ENCODE data around the gene BST2.

The BST2 gene, protein sequence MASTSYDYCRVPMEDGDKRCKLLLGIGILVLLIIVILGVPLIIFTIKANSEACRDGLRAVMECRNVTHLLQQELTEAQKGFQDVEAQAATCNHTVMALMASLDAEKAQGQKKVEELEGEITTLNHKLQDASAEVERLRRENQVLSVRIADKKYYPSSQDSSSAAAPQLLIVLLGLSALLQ

DNA sequence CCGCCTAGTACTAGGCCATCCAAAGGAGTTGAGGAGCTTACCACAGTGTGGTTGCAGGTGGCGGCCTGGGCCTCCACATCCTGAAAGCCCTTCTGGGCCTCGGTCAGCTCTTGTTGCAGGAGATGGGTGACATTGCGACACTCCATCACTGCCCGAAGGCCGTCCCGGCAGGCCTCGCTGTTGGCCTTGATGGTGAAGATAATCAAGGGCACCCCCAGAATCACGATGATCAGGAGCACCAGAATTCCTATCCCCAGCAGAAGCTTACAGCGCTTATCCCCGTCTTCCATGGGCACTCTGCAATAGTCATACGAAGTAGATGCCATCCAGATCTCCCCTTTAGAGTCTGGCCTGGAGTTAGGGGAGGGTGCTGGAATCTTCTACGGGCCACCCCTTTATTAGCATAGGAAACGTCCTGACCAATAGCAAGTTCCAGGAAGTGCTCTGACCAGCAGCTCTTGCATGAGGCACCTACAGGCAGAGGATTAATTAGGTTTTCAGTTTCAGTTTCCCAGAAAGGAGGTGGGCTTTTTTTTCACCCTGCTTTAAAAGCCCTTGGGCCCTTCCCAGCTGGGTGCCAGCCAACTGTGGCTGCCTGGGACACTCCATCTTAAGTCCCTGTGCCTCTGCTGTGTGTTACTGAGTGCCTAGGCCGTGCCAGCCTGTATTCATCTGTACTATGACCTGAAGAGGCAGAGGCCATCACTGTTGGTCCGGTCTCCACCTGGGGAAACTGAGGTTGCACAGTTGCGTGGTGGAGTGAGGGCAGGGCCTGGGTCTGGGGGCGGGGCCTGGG, at the start of gene BST2:
BST2 (minus strand) TSS at position 381 of the 796 bp plus-strand sequence; CDS start at position 326, 55 bp downstream.
- peak; percentile 76 to 85 for DNase-seq

DNA sequence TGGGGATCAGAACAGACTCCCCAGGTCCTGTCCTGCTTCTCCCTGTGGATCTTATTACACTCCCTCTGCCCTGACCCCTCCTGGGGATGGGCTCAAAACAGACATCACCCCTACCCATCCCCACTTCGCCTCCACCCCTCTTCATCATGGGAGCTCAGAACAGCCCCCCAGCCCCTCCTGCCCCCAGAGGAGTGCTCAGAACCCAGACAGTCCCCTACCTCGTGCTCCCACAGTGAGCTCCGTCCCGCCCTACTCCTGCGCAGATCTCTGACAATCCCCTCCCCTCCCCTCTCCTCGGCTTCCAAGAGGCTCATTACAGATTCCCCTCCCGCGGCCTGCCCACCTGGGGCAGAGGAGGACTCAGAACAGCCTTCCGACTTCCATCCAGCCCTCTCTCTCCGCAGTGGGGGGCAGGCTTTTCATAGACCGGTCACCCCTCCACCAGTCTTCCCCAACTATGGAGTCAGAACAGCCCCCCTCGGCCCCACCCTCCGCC, 49.2 kb upstream of the BST2 start:
- no peak for DNase-seq

DNA sequence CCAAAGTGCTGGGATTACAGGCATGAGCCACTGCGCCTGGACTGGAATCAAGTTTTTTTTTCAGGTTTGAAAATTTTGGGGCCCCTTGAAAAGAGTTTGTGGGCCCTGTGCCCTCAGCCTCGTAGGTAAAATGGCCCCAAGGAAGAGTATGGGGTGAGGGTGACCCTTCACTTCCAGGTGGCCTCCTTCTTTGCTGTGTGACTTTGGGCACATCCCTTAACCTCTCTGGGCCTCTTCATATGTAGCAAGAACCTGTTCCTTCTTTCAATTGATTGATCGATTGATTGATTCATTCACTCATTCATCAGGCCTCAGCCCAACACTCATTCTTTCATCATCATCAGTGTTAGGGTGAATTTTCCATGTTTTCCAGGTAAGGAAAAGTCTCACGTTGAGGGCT, 46.4 kb upstream of the BST2 start:
- no peak for DNase-seq

DNA sequence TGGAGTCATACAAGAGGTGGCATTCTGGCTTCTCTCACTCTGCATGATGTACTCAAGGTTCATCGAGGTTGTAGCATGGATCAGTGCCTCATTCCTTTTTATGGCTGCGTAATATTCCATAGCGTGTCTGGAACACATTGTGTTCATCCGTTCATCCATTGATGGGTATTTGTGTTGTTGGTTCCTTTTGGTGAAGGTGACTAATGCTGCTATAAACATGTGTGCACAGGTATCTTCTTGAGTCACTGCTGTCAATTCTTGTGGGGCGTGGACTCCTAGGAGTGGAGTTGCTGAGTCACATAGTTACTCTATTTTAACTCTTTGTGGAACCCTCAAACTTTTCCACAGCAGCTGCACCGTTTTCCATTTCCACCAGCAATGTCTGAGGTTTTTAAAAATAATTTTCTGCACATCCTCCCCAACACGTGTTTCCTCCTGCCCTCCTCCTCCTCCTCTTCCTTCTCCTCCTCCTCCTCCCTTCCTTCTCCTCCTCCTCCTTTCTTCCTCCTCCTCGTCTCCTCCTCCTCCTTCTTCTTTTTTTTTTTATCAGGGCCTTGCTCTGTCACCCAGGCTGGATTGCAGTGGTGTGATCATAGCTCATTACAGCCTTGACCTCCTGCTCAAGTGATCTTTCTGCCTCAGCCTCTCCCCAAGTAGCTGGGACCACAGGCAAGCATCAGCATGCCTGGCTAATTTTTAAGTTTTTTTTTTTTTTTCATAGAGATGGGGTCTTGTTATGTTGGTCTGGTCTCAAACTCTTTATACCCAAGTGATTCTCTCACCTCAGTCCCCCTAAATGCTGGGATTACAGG, 45.0 kb upstream of the BST2 start:
- DNase-seq = no peak

DNA sequence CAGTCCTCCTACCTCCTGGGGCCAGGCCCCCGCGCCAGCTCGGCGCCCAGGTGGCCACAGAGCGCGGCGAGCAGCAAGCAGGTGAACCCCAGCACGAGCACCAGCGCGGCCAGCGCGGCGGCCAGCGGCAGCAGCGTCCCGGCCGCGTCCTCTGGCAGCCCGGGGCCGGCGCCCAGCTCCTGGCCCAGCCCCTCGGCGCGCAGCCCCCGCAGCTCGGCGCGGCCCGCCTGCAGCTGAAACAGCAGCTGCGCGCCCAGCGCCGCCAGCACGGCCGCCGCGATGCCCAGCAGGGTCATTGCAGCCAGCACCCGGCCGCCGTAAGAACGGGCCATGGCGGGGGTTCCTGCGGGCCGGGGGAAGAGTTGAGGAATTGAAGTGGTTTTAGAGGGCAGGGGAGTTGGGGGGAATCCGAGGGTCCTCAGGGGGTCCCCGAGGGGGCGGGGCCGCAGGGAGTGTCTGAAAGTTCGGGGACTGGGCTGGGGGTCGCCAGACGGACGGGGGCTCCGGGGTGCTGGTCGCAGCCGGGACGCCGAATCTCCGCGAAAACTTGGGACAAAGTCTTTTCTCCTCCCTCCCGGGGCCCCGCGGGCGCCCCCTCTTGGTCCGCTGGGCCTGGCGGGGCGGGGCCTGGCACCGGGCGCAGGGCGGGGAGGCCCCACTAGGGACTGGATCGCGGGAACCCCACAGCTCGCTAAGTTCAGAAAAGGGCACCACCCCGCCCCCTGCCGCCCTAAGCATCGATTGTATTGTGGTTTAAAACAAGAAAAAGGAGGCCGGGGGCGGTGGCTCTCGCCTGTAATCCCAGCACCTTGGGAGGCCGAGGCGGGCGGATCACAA, 42.9 kb upstream of the BST2 start, which contains the start of gene TMEM221:
TMEM221 (minus strand) TSS at position 538 of the 837 bp plus-strand sequence; CDS start at position 332, 206 bp downstream.
- DNase-seq = peak; percentile 59

DNA sequence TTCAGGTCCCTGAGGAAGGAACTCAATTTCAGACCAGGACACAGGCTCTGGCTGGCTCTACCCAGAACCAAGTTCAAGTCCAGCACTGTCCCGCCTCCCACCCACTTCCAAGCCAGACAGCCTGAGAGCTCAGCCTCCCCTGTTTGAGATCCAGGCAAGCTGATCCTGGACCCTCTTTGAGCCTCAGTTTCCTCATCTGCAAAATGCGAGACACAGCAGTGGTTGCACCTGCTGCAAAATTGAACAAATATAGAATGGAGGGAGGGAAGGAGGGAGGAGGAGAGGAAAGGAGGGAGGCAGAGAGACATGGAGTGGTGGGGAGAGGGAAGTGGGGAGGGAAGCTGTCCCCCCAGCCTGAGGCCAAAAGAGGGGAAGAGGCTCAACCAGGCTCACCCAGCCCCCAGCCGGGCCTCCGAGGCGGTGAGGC, 42.3 kb upstream of the BST2 start:
- DNase-seq = no peak

DNA sequence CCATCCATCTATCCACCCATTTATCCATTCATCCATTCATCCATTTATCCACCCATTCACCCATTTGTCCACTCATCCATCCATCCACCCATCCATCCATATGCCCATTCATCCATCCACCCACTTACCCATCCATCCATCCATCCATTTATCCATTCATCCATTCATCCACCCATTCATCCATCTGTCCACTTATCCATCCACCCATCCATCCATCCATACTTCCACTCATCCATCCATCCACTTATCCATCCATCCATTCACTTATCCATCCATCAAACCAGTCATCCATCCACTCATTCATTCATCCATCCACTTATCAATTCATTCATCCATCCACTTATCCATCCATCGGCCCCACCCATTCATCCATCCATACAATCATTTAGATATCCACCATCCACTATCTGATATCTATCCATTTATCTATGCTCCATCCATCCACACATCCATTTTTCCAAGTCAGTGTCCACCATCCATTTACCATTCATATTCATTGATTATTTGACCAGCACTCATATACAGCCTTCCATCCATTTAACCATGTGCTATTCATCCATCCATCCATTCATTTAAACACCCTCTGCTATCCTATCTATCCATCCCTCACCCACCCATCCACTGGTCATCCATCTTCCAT, 40.2 kb upstream of the BST2 start:
- DNase-seq = no peak

DNA sequence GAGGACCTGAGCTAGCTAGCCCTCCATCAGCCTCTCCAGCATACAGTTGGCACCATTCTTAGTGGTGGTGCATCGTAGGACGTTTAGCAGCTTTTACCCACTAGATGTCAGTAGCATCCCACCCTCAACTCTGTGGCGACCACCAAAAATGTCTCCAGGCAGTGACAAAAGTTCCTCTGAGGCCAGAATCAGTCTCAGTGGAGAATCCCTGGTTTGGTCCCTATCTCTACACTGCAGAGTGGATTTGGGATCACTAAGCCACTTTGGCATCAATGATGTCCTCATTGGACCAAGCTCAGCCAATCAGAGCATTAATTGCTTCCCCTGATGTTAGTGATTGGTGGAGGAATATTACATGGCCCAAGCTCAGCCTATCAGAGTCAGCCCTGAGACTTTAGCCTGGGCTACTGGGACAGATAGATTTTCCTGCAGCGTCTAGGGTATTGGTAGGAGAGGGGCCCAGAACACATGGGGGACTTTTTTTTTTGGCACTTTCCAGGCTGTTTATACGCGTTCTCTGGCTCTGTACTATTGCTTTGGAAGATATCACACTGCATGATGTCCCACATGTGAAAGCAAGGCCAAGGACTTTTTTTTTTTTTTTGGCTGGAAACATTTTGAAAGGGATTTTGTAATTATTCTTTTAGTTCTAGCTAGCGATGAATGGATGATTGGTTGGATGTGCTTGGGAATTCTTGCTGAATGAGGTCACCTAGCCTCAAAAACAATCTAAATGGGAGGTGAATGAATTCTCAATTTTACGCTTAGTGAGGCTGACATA, 36.0 kb upstream of the BST2 start:
- DNase-seq = peak in 1 of 2 donors; percentile 20

DNA sequence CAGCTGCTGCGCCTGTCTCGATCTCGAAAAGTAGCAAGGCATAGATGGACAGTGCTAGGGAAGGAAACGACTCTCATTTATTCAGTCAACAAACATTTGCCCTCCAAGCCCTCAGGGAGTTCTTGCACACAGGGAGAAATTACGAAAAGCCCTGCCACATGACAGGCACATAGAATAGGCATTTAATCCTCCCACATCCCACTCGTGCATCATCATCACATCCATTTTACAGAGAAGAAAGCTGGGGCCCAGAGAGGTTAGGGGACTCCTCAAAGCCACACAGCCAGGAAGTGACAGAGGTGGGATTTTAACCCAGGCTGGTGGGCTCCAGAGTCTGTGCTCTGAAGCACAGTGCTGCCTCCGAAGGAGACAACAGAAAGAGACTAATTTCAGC, 31.4 kb upstream of the BST2 start:
- no peak for DNase-seq

DNA sequence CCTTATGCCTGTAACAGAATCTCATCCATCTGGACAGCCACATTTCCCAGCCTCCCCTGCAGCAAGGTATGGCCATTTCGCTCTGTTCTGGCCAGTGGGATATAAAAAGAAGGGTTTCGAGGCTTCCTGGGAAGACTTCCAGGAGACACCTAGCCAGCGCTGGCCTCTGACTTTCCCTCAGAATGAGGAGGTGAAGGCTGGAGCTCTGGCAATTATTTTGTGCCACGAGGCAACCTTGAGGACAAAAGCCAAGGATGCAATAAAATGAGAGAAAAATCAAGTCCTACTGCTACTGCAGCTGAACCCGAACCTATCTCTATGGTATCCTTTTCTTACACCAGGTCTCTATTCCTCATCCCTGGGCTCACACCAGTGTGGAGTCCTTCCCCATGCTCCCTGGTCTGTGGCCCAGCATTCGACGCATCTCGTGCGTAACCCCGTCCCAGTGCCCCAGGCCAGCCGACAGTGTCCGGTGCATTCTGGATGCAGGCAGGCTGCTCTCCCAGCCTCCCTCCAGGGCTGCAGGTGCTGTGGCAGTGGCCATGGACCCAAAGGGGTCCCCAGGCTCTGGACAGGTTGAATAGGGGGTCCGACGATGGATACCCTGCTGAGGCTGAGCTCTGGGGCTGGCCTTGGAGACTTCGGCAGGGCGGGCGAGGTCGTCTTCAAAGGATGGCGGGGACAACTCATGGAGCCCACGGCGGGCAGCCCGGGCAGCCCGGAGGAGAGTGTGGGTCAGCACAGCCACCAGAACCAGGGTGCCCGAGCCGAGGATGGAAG, 30.9 kb upstream of the BST2 start:
- DNase-seq = no peak

DNA sequence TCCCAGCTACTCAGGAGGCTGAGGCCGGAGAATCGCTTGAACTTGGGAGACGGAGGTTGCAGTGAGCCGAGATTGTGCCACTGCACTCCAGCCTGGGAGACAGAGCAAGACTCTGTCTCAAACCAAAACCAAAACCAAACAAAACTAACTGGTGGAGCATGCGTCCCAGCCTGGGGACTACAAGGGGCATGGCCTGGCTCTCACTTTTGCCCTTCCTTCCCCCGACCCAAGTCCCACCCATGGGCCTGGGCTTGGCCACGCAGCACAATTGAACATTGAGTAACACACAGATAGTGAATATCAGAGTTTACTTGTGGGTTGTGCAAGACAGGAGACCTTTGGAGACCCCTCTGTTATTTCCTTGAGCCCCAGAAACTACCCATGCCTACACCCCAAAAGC, 29.8 kb upstream of the BST2 start:
- no peak for DNase-seq

DNA sequence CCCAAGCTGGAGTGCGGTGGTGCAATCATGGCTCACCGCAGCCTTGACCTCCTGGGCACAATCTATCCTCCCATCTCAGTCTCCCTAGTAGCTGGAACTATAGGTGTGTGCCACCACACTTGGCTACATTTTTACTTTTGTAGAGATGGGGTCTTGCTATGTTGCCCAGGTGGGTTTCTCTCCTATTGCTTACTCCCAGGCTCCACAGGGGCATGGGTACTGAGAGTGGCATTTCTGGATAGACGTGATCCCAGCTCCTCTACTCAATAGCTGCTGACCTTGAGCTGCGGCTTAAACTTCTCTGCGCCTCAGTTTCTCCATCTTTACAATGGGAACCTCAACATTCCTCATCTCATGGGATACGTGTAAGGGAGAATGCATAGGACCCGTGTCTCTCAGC, 26.0 kb upstream of the BST2 start:
- DNase-seq = no peak

DNA sequence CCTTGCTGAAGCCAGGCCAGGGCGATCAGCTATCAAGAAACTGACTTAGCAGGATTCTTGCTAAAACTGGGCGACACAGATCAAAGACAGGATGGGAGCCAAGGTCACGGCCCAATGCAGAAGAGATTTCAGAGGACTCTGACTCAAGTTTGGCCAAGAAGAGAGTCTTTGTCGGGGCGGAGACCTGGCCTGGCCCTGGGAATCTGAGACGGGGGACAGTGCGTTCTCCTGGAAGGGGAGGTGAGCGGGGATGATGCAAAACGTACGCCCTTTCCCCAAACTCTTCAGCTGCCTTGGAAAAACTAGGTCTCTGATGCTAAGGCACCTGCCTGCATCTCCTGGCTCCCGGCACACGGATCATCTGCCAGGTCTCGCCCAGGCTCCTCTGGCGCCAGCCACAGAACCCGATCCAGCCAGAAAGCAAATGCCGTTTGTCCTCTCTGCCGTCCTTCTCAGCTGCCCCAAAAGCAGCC, 24.2 kb upstream of the BST2 start:
- DNase-seq = no peak

DNA sequence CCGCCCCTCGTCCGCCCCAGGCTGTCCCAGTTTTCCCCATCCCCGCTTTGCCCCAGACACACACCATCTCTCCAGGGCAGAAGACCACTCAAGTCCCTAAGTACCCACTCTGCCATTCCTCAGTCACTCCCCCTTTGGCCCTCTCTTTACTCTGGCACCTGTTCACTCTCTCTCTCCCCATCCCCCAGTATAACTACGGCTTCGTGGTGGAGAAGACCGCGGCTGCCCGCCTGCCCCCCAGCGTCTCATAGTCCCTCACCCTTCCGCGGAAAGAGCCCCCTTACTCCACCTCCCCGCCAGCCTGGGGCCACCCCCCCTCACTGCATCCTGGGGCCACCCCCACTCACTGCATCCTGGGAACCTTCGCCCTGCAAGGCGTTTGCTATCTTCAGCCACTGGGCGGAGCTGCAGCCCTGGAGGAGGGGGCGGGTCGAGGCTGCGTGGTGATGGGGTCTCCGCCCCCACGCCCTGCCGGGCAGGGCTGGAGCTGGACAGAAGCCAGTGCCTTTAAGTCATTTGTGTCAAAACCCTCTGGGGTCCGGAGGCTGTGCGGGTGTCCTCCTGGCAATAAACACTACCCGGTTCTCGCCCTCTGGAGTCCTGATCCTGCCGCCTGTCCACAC, 19.4 kb upstream of the BST2 start:
- DNase-seq = peak; percentile 16 to 23

DNA sequence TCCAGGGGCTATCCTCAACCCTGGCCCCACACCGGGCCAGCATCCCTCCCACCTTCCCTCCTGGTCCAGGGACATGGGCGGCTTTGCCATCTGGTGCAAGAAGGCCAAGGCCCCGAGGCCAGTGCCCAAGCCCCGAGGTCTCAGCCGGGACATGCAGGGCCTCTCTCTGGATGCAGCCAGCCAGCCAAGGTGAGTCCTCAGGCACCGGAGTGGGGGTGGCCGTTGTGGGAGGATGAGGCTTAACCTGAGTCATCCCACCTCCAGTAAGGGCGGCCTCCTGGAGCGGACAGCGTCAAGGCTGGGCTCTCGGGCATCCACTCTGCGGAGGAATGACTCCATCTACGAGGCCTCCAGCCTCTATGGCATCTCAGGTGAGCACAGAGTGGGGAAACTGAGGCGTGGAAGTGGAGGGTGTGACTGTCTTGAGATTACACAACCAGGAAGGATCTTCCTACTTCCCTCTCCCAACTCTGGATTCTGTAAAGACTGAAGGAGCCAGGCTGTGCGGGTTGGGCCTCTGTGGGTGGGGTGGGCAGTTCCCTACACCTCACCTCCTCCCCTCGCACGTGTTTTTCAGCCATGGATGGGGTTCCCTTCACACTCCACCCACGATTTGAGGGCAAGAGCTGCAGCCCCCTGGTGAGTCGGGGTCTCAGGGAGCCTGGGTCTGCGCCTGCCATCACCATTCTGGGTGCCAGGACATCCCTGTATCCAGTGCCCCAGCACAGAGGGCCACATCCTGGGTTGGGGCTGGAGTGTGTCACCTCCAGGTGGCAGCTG, 18.2 kb upstream of the BST2 start:
- DNase-seq = no peak

DNA sequence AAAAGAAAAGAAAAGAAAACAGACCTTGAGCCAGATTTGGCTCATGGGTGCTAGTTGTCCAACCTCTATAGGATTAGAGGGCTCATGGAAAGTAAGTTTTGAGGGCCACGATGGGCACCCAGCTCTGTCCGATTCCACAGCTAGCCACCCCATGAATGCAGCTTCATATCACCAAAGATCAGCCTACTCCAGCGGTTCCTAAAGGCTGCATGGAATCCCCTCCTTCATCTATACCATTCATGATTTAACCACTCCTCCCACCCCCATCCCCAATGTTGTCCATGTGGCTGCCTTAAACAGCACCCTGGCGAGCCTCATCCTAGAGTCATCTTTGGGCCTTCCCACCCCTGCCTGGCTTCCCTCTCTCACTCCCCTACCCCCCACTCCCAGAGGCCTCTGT, 16.5 kb upstream of the BST2 start:
- DNase-seq = no peak

DNA sequence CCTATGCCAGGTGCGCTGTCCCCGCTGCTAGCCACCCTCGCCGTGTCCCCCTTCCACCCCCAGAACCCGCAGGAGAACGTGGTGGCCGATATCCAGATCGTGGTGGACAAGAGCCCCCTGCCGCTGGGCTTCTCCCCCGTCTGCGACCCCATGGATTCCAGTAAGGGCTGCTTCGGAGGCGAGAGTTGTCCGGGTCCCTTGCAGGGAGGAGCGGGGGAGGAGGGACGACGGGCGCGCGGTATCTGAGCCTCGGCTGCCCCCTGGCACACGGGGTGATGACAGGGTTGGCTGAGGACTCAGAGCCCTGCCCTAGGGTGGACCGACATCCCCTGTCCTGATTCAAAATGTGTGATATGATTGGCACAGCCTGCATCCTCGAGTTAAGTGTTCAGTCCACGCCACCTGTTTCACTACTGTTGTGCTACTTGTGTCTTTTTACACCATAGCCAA, 15.1 kb upstream of the BST2 start:
- DNase-seq = peak; percentile 21 to 30

DNA sequence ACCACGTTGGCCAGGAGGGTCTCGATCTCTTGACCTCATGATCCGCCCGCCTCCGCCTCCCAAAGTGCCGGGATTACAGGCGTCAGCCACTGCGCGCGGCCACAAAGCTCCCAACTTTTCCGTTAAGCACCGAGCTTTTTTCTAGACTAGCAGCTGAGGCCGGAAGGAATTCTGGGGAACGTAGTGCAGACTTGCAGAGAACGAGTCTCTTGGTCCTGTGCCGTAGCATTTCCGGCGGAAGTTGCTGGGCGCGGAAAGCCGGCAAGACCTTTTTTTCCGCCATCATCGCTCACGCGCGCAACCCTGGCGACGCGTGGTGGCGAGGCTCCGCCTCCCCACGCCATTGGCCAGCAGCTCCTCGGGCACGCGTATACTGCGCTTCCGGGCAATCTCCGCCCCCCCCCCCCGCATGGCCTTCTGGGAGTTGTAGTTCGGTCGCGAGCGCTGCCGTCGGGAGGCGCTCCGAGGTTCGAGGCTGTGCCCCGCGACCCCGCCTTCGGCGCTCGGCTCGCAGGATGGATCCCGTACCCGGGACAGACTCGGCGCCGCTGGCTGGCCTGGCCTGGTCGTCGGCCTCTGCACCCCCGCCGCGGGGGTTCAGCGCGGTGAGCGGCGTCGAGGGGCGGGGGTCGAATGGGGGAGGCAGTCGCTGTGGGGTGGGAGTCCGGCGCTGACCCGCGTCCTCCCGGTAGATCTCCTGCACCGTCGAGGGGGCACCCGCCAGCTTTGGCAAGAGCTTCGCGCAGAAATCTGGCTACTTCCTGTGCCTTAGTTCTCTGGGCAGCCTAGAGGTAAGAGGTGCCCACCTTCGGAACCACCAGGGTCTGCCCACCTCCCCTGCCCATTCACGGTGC, 14.4 kb upstream of the BST2 start, which contains the start of gene MVB12A:
MVB12A (plus strand) TSS at position 427 of the 854 bp plus-strand sequence; CDS start at position 516, 89 bp downstream.
- DNase-seq = peak; percentile 97 to 98
